Measurements from ENCODE around the gene CRYBA1.
"Not testable (repeated sequence)": the region's sequence is repeated elsewhere in the genome, so short reads cannot be mapped to it uniquely, and the experiment has no call there.

CRYBA1 gene

GRCh38 chr17:29246628-29247027 lies at the start of gene CRYBA1:
Gene CRYBA1, plus strand, starts transcription at chr17:29246859. Its CDS starts 5 bp downstream, at chr17:29246864.
- no peak for DNase-seq (ENCODE audit: extremely low read depth in 1 of 2, low read depth in 1 of 2)

GRCh38 chr17:29197516-29198272 lies 49.0 kb upstream of the CRYBA1 start:
- DNase-seq (ENCODE audit: extremely low read depth in 1 of 2, low read depth in 1 of 2), result no peak

- DNase-seq (ENCODE audit: extremely low read depth in 1 of 2, low read depth in 1 of 2), result not testable (repeated sequence)
Measured at GRCh38 chr17:29204068-29204804, 42.4 kb upstream of the CRYBA1 start.

GRCh38 chr17:29205047-29205446 lies 41.6 kb upstream of the CRYBA1 start:
- DNase-seq (ENCODE audit: extremely low read depth in 1 of 2, low read depth in 1 of 2), result no peak

- DNase-seq (ENCODE audit: extremely low read depth in 1 of 2, low read depth in 1 of 2), result no peak
Measured at GRCh38 chr17:29207975-29208374, 38.7 kb upstream of the CRYBA1 start.

GRCh38 chr17:29209073-29209472 lies 37.6 kb upstream of the CRYBA1 start:
- DNase-seq (ENCODE audit: extremely low read depth in 1 of 2, low read depth in 1 of 2), result no peak

- no peak for DNase-seq (ENCODE audit: extremely low read depth in 1 of 2, low read depth in 1 of 2)
Measured at GRCh38 chr17:29210879-29211278, 35.8 kb upstream of the CRYBA1 start.

GRCh38 chr17:29212094-29212631 lies 34.5 kb upstream of the CRYBA1 start:
- DNase-seq (ENCODE audit: extremely low read depth in 1 of 2, low read depth in 1 of 2), result no peak

GRCh38 chr17:29212681-29213121 lies 34.0 kb upstream of the CRYBA1 start:
- no peak for DNase-seq (ENCODE audit: extremely low read depth in 1 of 2, low read depth in 1 of 2)

GRCh38 chr17:29214215-29215146 lies 32.2 kb upstream of the CRYBA1 start:
- no peak for DNase-seq (ENCODE audit: extremely low read depth in 1 of 2, low read depth in 1 of 2)

- no peak for DNase-seq (ENCODE audit: extremely low read depth in 1 of 2, low read depth in 1 of 2)
Measured at GRCh38 chr17:29215174-29215573, 31.5 kb upstream of the CRYBA1 start.

- DNase-seq (ENCODE audit: extremely low read depth in 1 of 2, low read depth in 1 of 2), result no peak
Measured at GRCh38 chr17:29215717-29216116, 30.9 kb upstream of the CRYBA1 start.

- DNase-seq (ENCODE audit: extremely low read depth in 1 of 2, low read depth in 1 of 2), result no peak
Measured at GRCh38 chr17:29216181-29216580, 30.5 kb upstream of the CRYBA1 start.

- DNase-seq (ENCODE audit: extremely low read depth in 1 of 2, low read depth in 1 of 2), result no peak
Measured at GRCh38 chr17:29216856-29217255, 29.8 kb upstream of the CRYBA1 start.

GRCh38 chr17:29219378-29220047 lies 27.1 kb upstream of the CRYBA1 start:
- peak; percentile 40 to 51 for DNase-seq (ENCODE audit: extremely low read depth in 1 of 2, low read depth in 1 of 2)

GRCh38 chr17:29221338-29221737 lies 25.3 kb upstream of the CRYBA1 start:
- DNase-seq (ENCODE audit: extremely low read depth in 1 of 2, low read depth in 1 of 2), result not testable (repeated sequence)

GRCh38 chr17:29225396-29225795 lies 21.3 kb upstream of the CRYBA1 start:
- no peak for DNase-seq (ENCODE audit: extremely low read depth in 1 of 2, low read depth in 1 of 2)

GRCh38 chr17:29233301-29233700 lies 13.4 kb upstream of the CRYBA1 start:
- no peak for DNase-seq (ENCODE audit: extremely low read depth in 1 of 2, low read depth in 1 of 2)

- DNase-seq (ENCODE audit: extremely low read depth in 1 of 2, low read depth in 1 of 2), result not testable (repeated sequence)
Measured at GRCh38 chr17:29234972-29235371, 11.7 kb upstream of the CRYBA1 start.

- no peak for DNase-seq (ENCODE audit: extremely low read depth in 1 of 2, low read depth in 1 of 2)
Measured at GRCh38 chr17:29235904-29236303, 10.8 kb upstream of the CRYBA1 start.
